MM.1S (cell line): ENCODE results near the gene BICC1.

Experiments used
- DNase-seq: peaks from one replicate; pipeline ENCODE4 v3.0.0-alpha.2; 2015
- H2AFZ ChIP-seq: fragments of 300-600 bp; sonication (generic); 2 replicates; pipeline ENCODE4 v1.6.0; 2016; ENCODE audit warnings: antibody characterized with exemption, low read length
- H3F3A ChIP-seq: fragments of 300-600 bp; sonication (generic); 2 replicates; pipeline ENCODE4 v1.6.1; 2016; ENCODE audit warnings: mild to moderate bottlenecking, antibody characterized with exemption, low read length, moderate library complexity, mixed read lengths; ENCODE audit not compliant: insufficient read depth
- H3K27ac ChIP-seq: fragments of 300-600 bp; sonication (generic); 2 replicates; pipeline ENCODE4 v1.5.1; 2016; ENCODE audit warnings: mild to moderate bottlenecking, low read length
- H3K27me3 ChIP-seq: fragments of 300-600 bp; sonication (generic); replicated peaks from 2 replicates; pipeline ENCODE4 v1.6.0; 2016; ENCODE audit warnings: low read length; ENCODE audit not compliant: insufficient read depth
- H3K36me3 ChIP-seq: fragments of 300-600 bp; sonication (generic); replicated peaks from 2 replicates; pipeline ENCODE4 v1.6.1; 2016; ENCODE audit warnings: mild to moderate bottlenecking, low read length, mixed read lengths; ENCODE audit not compliant: insufficient read depth
- H3K4me1 ChIP-seq: fragments of 300-600 bp; sonication (generic); 2 replicates; pipeline ENCODE4 v1.6.1; 2016; ENCODE audit warnings: low read length, mixed read lengths
- H3K4me2 ChIP-seq: fragments of 300-600 bp; sonication (generic); 2 replicates; pipeline ENCODE4 v1.6.0; 2016; ENCODE audit warnings: low read depth, low read length
- H3K4me3 ChIP-seq: fragments of 300-600 bp; sonication (generic); 2 replicates; pipeline ENCODE4 v1.5.1; 2016; ENCODE audit warnings: low read length, mixed read lengths
- H3K79me2 ChIP-seq: fragments of 300-600 bp; sonication (generic); 2 replicates; pipeline ENCODE4 v1.6.1; 2016; ENCODE audit warnings: mixed run types, low read length, mixed read lengths
- H3K9ac ChIP-seq: fragments of 300-600 bp; sonication (generic); 2 replicates; pipeline ENCODE4 v1.6.1; 2016; ENCODE audit warnings: low read length, mixed read lengths
- H3K9me2 ChIP-seq: fragments of 300-600 bp; sonication (generic); replicated peaks from 2 replicates; pipeline ENCODE4 v1.6.1; 2016; ENCODE audit warnings: mild to moderate bottlenecking, low read length, mixed read lengths; ENCODE audit not compliant: insufficient read depth
- H3K9me3 ChIP-seq: fragments of 300-600 bp; sonication (generic); replicated peaks from 2 replicates; pipeline ENCODE4 v1.6.1; 2016; ENCODE audit warnings: mild to moderate bottlenecking, low read length, mixed read lengths; ENCODE audit not compliant: insufficient read depth
- H4K20me1 ChIP-seq: fragments of 300-600 bp; sonication (generic); 2 replicates; pipeline ENCODE4 v1.6.1; 2016; ENCODE audit warnings: mild to moderate bottlenecking, low read length, moderate library complexity, mixed read lengths; ENCODE audit not compliant: insufficient read depth
- EZH2 ChIP-seq: fragments of 300-600 bp; sonication (generic); optimal IDR thresholded peaks from 2 replicates; pipeline ENCODE3; 2017; ENCODE audit warnings: low read depth, mild to moderate bottlenecking, antibody characterized with exemption, low read length, mixed read lengths
- EZH2phosphoT487 ChIP-seq: fragments of 300-600 bp; sonication (generic); IDR thresholded peaks from 2 replicates; pipeline ENCODE4 v1.6.1; 2018; ENCODE audit warnings: antibody characterized with exemption, low read length
- TF ChIP-seq, protein P1 (sequence below): fragments of 300-600 bp; sonication (generic); IDR thresholded peaks from 2 replicates; pipeline ENCODE4 v1.5.1; 2016; ENCODE audit warnings: antibody characterized with exemption, low read length, mixed read lengths

The BICC1 gene

DNA sequence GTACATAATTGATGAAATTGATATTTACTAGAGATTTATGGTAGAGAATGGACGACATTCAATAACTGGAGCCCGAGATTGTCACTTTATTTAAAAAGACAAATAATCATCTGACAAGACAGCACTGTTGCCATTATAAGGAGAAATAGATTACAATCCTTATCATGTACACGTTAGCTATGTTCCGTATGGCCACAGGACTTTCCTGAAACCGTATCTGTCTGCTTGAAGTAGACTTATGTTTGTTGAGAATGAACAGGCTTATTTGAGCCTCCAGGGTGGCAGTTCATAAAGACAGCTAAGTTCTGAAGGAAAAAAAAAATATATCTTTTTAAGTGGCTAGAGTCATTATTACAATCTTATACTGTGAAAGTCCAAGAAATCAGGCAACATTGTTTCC lies 317.2 kb downstream of the BICC1 start:
- no peaks in the 10 kb centered on the region for H4K20me1 ChIP-seq
- TF ChIP-seq EZH2phosphoT487 (no peak), EZH2 (no peak)
- TF ChIP-seq, protein P1, sequence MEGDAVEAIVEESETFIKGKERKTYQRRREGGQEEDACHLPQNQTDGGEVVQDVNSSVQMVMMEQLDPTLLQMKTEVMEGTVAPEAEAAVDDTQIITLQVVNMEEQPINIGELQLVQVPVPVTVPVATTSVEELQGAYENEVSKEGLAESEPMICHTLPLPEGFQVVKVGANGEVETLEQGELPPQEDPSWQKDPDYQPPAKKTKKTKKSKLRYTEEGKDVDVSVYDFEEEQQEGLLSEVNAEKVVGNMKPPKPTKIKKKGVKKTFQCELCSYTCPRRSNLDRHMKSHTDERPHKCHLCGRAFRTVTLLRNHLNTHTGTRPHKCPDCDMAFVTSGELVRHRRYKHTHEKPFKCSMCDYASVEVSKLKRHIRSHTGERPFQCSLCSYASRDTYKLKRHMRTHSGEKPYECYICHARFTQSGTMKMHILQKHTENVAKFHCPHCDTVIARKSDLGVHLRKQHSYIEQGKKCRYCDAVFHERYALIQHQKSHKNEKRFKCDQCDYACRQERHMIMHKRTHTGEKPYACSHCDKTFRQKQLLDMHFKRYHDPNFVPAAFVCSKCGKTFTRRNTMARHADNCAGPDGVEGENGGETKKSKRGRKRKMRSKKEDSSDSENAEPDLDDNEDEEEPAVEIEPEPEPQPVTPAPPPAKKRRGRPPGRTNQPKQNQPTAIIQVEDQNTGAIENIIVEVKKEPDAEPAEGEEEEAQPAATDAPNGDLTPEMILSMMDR: no peak
- H3K9me3 ChIP-seq: no peaks in the 10 kb centered on the region
- H3K9ac ChIP-seq: no peak overlapping the region
- no peaks in the 10 kb centered on the region for H3K36me3 ChIP-seq
- no peak overlapping the region for H3K4me2 ChIP-seq
- no peak overlapping the region for H2AFZ ChIP-seq
- no peaks in the 10 kb centered on the region for H3F3A ChIP-seq
- no peaks in the 10 kb centered on the region for H3K27me3 ChIP-seq
- no peak for DNase-seq
- no peaks in the 10 kb centered on the region for H3K79me2 ChIP-seq
- H3K27ac ChIP-seq: no peak overlapping the region
- H3K9me2 ChIP-seq: no peaks in the 10 kb centered on the region
- H3K4me1 ChIP-seq: no peaks in the 10 kb centered on the region
- no peak overlapping the region for H3K4me3 ChIP-seq

DNA sequence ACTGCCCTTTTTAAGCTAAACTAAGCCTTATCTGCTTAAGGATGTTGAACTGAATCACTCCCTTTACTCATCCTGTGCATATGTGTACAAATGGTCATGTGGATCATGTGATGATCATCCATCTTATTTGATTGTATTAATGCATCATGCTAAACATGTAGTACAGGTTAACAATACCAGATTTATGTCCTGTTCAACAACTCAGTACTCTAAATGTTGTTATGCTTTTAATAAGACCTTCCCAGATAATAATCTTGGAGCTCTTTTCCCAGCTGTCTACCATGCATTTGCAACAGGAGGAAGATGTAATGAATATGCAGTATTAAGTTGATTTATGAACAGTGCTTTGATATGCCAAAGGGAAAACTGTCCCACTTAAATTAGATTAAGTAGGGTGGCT lies 318.0 kb downstream of the BICC1 start:
- Histone ChIP-seq H3F3A (no peaks in the 10 kb centered on the region), H3K9me2 (no peaks in the 10 kb centered on the region), H3K27me3 (no peaks in the 10 kb centered on the region), H3K9me3 (no peaks in the 10 kb centered on the region), H3K4me2 (no peak overlapping the region), H3K27ac (no peak overlapping the region), H4K20me1 (no peaks in the 10 kb centered on the region), H2AFZ (no peak overlapping the region), H3K36me3 (no peaks in the 10 kb centered on the region), H3K4me3 (no peak overlapping the region), H3K79me2 (no peaks in the 10 kb centered on the region), H3K9ac (no peak overlapping the region), H3K4me1 (no peaks in the 10 kb centered on the region)
- no peak for DNase-seq
- TF ChIP-seq, protein P1: no peak
- TF ChIP-seq EZH2phosphoT487 (no peak), EZH2 (no peak)

DNA sequence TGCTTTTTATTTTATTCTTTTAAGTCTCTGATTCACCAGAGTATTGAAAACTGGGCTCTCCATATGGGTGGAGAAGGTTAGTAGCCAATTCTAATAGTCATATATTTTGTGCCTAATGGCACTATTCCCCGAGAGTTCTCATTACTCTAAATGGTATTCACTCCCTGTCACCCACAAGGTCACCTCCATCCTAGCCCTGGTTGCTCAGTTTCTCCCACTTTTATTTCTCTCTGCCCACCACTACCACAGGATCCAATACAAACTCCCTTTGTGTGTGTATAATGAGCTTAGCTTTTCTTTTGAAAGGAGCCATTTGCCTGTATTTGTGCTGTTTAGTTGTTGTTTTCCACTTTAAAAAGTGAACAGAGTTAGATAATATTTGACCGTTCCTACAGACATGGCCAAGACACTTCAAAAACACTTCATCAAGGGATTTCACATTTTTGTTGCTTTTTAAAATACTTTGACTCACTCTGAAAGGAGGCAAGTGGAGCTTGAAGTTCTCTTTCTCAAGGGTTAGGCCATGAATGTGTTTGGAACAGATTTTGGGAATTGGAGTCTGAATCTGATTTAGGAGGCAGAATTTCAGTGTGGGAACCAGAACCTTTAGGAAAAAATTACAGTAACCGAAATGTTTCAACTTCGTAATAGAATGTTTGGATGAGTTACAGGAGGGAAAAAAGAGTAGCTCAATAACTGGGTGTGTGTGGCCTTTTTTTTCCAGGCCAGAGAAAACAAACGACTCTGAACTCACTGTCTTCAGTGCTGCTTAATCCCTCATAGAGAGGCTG lies 321.3 kb downstream of the BICC1 start:
- no peaks in the 10 kb centered on the region for H4K20me1 ChIP-seq
- no peak overlapping the region for H3K27ac ChIP-seq
- no peak for DNase-seq
- no peak overlapping the region for H3K4me3 ChIP-seq
- H3K9me2 ChIP-seq: no peaks in the 10 kb centered on the region
- H3K9ac ChIP-seq: no peak overlapping the region
- no peaks in the 10 kb centered on the region for H3K79me2 ChIP-seq
- no peaks in the 10 kb centered on the region for H3K4me1 ChIP-seq
- H3K36me3 ChIP-seq: no peaks in the 10 kb centered on the region
- no peaks in the 10 kb centered on the region for H3K27me3 ChIP-seq
- no peaks in the 10 kb centered on the region for H3F3A ChIP-seq
- TF ChIP-seq, protein P1: no peak
- no peak for TF ChIP-seq EZH2phosphoT487
- no peak for TF ChIP-seq EZH2
- no peak overlapping the region for H3K4me2 ChIP-seq
- no peaks in the 10 kb centered on the region for H3K9me3 ChIP-seq
- H2AFZ ChIP-seq: no peak overlapping the region
